Measurements from ENCODE around the gene RGPD3.
"Not testable (repeated sequence)": the region's sequence is repeated elsewhere in the genome, so short reads cannot be mapped to it uniquely, and the experiment has no call there.

GRCh38 chr2:106468107-106468506, at the start of gene RGPD3:
- TF ChIP-seq, protein P1, sequence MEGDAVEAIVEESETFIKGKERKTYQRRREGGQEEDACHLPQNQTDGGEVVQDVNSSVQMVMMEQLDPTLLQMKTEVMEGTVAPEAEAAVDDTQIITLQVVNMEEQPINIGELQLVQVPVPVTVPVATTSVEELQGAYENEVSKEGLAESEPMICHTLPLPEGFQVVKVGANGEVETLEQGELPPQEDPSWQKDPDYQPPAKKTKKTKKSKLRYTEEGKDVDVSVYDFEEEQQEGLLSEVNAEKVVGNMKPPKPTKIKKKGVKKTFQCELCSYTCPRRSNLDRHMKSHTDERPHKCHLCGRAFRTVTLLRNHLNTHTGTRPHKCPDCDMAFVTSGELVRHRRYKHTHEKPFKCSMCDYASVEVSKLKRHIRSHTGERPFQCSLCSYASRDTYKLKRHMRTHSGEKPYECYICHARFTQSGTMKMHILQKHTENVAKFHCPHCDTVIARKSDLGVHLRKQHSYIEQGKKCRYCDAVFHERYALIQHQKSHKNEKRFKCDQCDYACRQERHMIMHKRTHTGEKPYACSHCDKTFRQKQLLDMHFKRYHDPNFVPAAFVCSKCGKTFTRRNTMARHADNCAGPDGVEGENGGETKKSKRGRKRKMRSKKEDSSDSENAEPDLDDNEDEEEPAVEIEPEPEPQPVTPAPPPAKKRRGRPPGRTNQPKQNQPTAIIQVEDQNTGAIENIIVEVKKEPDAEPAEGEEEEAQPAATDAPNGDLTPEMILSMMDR (IDR thresholded peaks at IDR 0.05): not testable (repeated sequence)
- not testable (repeated sequence) for TF ChIP-seq POLR2A (IDR thresholded peaks at IDR 0.05)

Data from body of pancreas (tissue), 4 donors.